NCI-H146 treated with DMSO at 0.1 percent for 48 hours (cell line): ENCODE measurements around the gene RGMA.
"Not testable (repeated sequence)": the region's sequence is repeated elsewhere in the genome, so short reads cannot be mapped to it uniquely, and the experiment has no call there.

Experiments used
- DNase-seq: peaks from one replicate; lab custom pipeline; 2025; ENCODE audit not compliant: unreplicated experiment; lab: John Stamatoyannopoulos, UW

Gene RGMA

GRCh38 chr15:93067649-93068085 lies 21.3 kb downstream of the RGMA start:
- no peak for DNase-seq

- DNase-seq = no peak
These were observed 22.0 kb downstream of the RGMA start for GRCh38 chr15:93066834-93067648.

DNA sequence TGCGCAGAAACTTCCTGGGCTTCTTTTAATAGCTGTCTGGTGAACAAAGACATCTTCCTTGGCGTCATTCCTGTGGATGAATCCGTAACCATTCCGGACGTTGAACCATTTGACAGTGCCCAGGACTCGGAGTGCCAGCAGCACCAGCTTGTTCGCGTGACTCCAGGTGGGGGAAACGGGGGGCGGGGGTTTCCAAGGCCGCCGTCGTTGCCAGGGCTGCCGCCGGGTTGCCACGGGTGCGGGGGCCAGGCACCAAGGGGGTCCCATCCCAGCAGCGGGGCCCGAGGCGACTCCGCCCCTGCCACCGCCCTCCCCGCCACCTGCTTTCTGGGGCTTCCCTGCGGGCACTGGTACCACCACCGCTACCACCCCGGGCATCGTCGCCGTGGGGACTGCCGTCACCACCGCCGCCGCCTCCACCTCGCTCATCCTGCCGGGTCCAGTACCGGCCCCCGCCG lies 22.8 kb downstream of the RGMA start:
- no peak for DNase-seq

DNA sequence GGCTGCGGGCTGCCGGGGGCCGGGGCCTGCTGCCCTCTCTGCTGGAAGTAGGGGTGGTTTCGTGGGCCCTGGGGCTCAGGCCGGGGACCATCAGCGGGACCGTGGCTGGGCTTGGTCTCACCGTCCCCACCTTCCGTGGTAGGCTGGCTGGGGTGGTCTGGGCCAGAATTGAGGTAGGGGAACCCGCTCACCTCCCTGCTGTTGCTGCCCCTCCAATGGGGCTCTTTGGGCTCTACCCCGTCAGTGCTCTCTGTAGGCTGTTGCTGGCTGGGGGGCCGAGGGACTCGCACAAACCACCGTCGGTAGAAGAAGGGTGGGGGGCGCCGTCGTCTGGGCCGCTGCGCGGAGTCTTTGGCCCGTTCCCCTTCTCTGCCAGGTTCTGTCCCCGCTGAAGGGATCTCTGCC lies 23.4 kb downstream of the RGMA start:
- DNase-seq = no peak

DNA sequence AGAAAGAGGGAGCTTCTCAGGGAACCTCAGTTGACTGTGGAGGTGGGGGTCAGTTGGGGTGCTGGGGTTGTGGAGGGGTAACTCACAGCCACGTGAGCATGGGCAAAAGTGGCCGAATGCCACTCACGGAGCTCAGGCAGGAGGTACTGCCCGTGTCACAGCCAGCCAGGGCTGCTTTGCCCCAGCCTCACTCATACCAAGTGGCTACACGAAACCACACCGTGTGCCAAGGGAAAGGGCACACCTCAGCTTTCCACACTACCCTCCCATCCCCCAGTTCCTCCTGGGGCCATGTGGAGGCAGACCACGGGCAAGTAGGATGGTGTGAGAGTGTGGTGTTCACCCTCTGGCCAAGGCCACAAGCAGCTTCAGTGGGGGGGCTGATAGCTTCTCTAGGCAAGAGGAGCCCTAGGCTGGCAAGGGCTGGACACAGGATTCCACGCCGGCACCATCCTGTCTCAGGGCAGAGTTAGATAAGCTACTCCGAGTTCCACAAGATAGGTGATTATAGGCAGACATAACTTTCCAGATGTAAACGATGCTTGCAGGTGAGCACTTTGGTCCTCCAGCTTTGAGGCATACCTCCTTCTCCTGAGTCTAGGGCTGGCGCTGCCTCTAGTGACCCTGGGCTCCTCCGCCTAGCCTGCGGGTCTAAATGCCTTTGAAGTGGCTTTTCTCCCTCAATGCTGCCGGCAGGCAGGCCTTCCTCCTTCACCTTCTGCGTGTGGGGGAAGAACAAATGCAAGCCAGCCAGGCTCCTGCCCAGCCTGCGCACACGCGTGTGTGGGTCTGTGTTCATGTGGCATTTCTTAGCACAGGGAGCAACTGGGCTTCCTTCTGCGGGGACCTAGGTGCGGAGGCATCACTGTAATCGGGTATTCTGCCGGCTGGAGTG lies 25.0 kb downstream of the RGMA start:
- DNase-seq = no peak

GRCh38 chr15:93063262-93063671 lies 25.7 kb downstream of the RGMA start:
- DNase-seq = no peak

DNA sequence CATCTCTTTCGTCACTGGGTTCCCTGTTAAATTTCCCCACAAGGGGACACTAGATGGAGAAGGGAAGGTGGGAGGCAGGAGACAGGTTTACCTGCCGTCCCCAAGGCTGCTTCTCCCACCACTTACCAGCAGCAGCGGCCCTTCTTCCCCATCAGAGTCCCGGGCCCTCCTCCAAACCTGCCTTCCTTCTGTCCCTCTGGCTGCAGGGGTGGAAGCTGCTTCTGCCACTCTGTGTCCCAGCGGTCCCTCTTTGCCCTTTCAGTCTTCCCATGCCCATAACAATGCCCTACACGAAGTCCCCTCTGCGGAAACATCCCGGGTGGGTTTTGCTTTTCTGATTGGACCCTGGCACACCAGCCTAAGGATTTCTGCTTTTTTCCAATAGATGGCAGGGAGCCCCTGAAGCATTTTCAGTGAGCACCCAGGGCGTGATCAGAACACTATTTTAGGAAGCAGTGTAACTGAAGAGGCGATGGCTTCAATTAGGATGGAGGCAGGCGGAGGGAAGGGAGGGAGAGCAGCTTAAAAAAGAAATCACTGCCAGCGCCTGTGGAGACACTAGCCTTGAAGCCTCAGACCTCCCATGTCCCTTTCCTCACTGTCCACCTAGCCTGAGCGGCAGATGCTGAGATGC lies 26.3 kb downstream of the RGMA start:
- DNase-seq = not testable (repeated sequence)

GRCh38 chr15:93060336-93061248 lies 28.4 kb downstream of the RGMA start:
- no peak for DNase-seq

GRCh38 chr15:93059442-93059841 lies 29.6 kb downstream of the RGMA start:
- DNase-seq = no peak

DNA sequence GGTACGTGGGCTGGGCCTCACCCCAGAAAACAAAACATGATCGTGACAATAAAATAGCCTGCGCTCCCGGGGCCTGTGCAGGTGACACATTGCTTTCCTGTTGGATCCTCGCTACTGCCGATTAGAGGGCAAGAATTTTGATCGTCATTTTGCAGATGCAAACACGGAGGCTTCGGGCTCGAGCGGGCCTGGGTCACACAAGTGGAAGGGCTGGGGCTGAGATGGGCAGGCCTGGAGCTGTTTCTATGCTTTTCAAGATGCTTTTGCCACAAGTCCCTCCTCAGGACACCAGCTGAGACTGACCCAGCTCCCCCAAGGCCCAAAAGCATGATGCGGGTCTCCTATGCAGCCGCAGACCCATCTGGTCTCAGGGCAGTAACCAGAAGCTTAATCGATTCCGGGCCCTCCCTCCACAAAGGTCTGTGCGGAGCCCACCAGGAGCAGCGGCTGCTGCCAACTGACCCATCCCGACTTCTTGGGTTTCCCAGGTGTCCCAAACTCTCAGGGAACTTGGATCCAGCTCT lies 30.0 kb downstream of the RGMA start:
- DNase-seq = no peak

DNA sequence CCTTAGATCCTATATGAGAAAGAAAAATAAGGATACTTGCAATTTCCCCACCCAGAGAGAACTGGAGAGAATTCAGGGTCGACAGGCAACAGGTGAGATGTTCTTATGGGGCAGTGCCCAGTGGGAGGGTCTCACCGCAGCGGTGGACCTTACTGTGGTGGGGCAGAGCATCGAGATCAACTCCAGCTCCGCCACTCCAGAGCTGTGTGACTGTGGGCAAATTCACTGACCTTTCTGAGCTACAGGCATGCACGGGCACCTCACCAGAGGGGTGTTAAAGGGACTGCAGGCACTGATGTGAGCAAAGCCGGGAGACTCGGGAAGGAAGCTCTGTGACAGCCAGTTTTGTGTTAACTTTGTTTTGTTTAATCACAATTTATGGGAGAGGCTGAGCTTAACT lies 30.9 kb downstream of the RGMA start:
- no peak for DNase-seq

GRCh38 chr15:93057618-93058017 lies 31.4 kb downstream of the RGMA start:
- DNase-seq = no peak

DNA sequence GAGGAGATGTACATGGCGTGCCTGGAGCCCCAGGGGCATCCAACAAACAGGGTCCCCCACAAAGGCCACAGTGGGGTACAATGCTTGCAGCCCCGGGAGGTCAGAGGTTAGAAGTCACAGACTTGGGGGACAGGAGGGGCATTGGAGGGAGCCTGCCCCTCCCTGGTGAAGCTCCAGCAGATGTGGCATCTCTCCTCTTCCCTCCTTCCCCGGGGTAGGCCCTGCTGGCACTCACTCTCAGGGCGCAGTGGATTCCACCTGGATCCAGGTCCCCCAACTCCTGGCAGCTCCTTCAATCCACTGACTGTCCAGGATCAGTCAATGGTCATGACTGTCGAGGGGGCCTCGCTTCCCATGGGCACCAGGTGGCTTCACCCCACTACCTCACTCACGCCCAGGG lies 32.2 kb downstream of the RGMA start:
- DNase-seq = no peak

GRCh38 chr15:93055211-93055610 lies 33.8 kb downstream of the RGMA start:
- DNase-seq = no peak

GRCh38 chr15:93052090-93052879 lies 36.7 kb downstream of the RGMA start:
- DNase-seq = no peak

- no peak for DNase-seq
These were observed 37.5 kb downstream of the RGMA start for GRCh38 chr15:93051236-93052089.

- no peak for DNase-seq
These were observed 38.4 kb downstream of the RGMA start for GRCh38 chr15:93050648-93051047.

DNA sequence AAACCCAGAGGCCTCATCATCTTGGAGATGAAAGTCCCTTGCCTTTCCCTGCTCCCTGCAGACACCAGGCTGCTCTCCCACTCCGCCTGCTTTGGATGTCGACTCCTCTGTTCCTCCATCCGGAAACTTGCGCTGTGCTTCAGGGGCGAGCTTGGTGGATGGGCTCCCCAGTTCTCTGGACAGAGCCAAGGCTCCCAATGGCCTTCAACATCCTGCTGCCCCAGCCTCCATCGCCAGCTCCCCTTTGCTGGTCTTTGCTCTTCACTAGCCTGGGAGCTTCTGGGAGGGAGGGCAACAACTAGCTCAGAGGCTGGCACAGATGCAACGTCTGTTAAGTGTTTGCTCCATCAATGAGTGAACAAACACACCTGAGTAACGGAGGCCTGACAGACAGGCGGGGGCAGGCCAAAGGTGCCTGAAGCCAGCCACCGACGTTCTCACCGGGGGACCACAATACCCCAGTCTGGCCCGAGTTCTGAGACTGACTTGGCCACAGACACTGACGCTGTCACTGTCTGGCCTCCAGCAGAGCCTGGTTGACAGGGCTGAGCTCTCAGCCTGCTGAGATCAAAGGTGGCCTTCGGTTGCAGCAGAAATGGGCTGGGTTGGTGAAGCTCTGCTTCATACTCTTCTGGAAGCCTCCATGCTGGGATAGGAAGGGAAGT lies 39.0 kb downstream of the RGMA start:
- no peak for DNase-seq
